HepG2 (cell line): ENCODE data around the gene AK9. TPM values are rescaled to one million over a fixed set of nuclear protein-coding genes. Genes with fewer than 3 reads are reported as not detected.

ENCODE experiments used
- CTCF ChIP-seq: sonication (generic); formaldehyde crosslinking; IDR thresholded peaks from 2 replicates; pipeline ENCODE4 v1.5.0; 2020; ENCODE audit warnings: mild to moderate bottlenecking, missing genetic modification reagents, moderate library complexity
- ELF4 ChIP-seq: sonication (generic); formaldehyde crosslinking; IDR thresholded peaks from 2 replicates; pipeline ENCODE4 v1.5.0; 2020; ENCODE audit warnings: missing genetic modification reagents, mild to moderate bottlenecking, moderate library complexity, borderline replicate concordance
- GATA4 ChIP-seq: sonication (generic); IDR thresholded peaks from 2 replicates; pipeline ENCODE4 v1.6.1; 2016; ENCODE audit warnings: antibody characterized with exemption, low read depth, borderline replicate concordance
- MAFG ChIP-seq: sonication (generic); formaldehyde crosslinking; IDR thresholded peaks from 2 replicates; pipeline ENCODE4 v1.5.1; 2020; ENCODE audit warnings: mild to moderate bottlenecking, missing genetic modification reagents
- MYC ChIP-seq: sonication (generic); formaldehyde crosslinking; IDR thresholded peaks from 2 replicates; pipeline ENCODE4 v1.9.0; 2021; ENCODE audit warnings: missing genetic modification reagents, borderline replicate concordance
- PHF21A ChIP-seq: sonication (generic); formaldehyde crosslinking; IDR thresholded peaks from 2 replicates; pipeline ENCODE4 v1.5.0; 2020; ENCODE audit warnings: mild to moderate bottlenecking, missing genetic modification reagents
- POLR2AphosphoS5 ChIP-seq: IDR thresholded peaks from 2 replicates; pipeline ENCODE4 v1.6.1; 2012; ENCODE audit warnings: low read depth, low read length
- PTBP1 ChIP-seq: fragments of 200-400 bp; formaldehyde crosslinking; IDR thresholded peaks from 2 replicates; pipeline ENCODE4 v1.6.1; 2018; ENCODE audit warnings: low read length, low read depth; ENCODE audit not compliant: poor library complexity, severe bottlenecking
- REPIN1 ChIP-seq: sonication (generic); formaldehyde crosslinking; IDR thresholded peaks from 2 replicates; pipeline ENCODE4 v1.8.0; 2022; ENCODE audit warnings: missing genetic modification reagents, low read depth, mild to moderate bottlenecking, borderline replicate concordance
- SRSF4 ChIP-seq: fragments of 200-400 bp; formaldehyde crosslinking; IDR thresholded peaks from one replicate; pipeline ENCODE4 v1.6.1; 2018; ENCODE audit warnings: mild to moderate bottlenecking, low read depth, low read length, moderate library complexity; ENCODE audit not compliant: poor library complexity, severe bottlenecking
- SYNCRIP ChIP-seq: fragments of 200-400 bp; formaldehyde crosslinking; IDR thresholded peaks from 2 replicates; pipeline ENCODE4 v1.6.1; 2018; ENCODE audit warnings: mild to moderate bottlenecking, low read depth, low read length; ENCODE audit not compliant: insufficient read depth
- ZSCAN9 ChIP-seq: IDR thresholded peaks from 2 replicates; pipeline ENCODE4 v1.6.1; 2016; ENCODE audit warnings: borderline replicate concordance
- polyA plus RNA-seq, 8 experiments: library from polyadenylated mRNA; depleted of rRNA in 3 of 8; stranded (reverse) in 7 of 8; unstranded in 1 of 8; fragments of >200 nt; fragmentation: Illumina TruSeq in 4 of 8; extraction: Trizol in 4 of 8; gene quantifications; 2 replicates each; pipeline versions ENCODE4 v1.2.1 to v1.2.3, GENCODE V29; 2011 to 2016; ENCODE audit warnings: low read depth in 4 of 8, missing spikeins in 1 of 8, mixed read lengths in 1 of 8; ENCODE audit not compliant: insufficient read depth in 1 of 8
- total RNA-seq, 5 experiments: library from RNA; depleted of rRNA; stranded (reverse); fragments of >200 nt; fragmentation: Illumina TruSeq; extraction: Trizol; gene quantifications; 2 replicates each; pipeline ENCODE4 v1.2.3, GENCODE V29; 2016; ENCODE audit warnings: low read depth in 1 of 5
- TF ChIP-seq, protein P1 (sequence below): sonication (generic); formaldehyde crosslinking; IDR thresholded peaks from 2 replicates; pipeline ENCODE4 v1.4.0; 2020; ENCODE audit warnings: missing genetic modification reagents, borderline replicate concordance
- TF ChIP-seq, protein P2 (sequence below): IDR thresholded peaks from 2 replicates; pipeline ENCODE4 v1.4.0; 2020; ENCODE audit warnings: mild to moderate bottlenecking, missing genetic modification reagents
- TF ChIP-seq, protein P3 (sequence below): sonication (generic); formaldehyde crosslinking; IDR thresholded peaks from 2 replicates; pipeline ENCODE4 v1.8.0; 2022; ENCODE audit warnings: missing genetic modification reagents, mild to moderate bottlenecking, moderate library complexity, borderline replicate concordance
- TF ChIP-seq, protein P4 (sequence below): sonication (generic); formaldehyde crosslinking; IDR thresholded peaks from 2 replicates; pipeline ENCODE4 v1.5.1; 2020; ENCODE audit warnings: missing genetic modification reagents, mild to moderate bottlenecking, borderline replicate concordance

Gene AK9
- total and polyA plus RNA-seq, 2 of the 13 experiments (the other 11 are each of a cell fraction or from before 2014, with no cell fraction given) = 3.2 to 4.8 TPM

DNA sequence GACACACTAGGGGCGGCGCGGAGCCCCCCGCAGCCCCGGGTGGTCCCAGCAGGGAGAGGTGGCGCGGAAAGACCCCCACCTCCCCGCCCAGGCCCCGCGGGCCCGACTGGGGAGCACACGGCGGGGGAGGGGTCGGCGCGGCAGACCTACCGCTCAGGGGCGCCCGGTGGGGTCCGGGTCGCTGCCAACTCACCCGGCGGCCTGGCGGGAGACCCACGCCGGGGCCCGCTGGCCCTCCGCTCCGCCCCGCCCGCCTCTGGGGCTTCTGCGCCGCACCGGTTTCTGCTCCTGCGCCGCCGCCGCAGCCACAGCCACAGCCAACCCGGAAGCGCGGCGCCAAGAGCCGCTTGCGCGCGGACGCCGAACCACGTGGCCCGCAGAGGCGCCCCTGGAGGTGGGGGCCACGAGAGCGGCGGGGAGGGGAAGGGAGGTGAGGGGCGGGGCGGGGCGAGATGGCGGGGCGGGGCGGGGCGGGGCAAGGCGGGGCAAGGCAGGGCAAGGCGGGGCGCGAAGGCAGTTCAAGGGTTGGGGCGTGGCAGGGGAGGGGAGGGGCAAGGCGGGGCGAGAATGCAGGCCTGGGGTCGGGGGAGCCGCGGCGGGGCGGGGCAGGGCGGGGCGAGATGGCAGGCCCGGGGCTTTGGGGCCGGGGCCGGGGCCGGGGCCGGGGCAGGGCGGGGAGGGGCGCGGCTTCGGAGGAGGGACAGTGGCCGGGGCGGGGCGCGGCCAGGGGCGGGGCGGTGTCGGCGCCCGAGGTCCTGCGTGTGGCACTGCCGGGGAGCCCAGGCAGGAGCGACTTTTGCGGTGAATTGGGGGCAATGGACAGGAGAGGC lies 207.9 kb downstream of the AK9 start, which contains the start of gene ZBTB24 (continued):
- TF ChIP-seq, protein P1, sequence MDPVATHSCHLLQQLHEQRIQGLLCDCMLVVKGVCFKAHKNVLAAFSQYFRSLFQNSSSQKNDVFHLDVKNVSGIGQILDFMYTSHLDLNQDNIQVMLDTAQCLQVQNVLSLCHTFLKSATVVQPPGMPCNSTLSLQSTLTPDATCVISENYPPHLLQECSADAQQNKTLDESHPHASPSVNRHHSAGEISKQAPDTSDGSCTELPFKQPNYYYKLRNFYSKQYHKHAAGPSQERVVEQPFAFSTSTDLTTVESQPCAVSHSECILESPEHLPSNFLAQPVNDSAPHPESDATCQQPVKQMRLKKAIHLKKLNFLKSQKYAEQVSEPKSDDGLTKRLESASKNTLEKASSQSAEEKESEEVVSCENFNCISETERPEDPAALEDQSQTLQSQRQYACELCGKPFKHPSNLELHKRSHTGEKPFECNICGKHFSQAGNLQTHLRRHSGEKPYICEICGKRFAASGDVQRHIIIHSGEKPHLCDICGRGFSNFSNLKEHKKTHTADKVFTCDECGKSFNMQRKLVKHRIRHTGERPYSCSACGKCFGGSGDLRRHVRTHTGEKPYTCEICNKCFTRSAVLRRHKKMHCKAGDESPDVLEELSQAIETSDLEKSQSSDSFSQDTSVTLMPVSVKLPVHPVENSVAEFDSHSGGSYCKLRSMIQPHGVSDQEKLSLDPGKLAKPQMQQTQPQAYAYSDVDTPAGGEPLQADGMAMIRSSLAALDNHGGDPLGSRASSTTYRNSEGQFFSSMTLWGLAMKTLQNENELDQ (CRISPR knock-in tag) = no peak
- TF ChIP-seq MYC (CRISPR knock-in tag) = peak; percentile 84; the same call in 1 of the 2 replicates
- TF ChIP-seq, protein P2, sequence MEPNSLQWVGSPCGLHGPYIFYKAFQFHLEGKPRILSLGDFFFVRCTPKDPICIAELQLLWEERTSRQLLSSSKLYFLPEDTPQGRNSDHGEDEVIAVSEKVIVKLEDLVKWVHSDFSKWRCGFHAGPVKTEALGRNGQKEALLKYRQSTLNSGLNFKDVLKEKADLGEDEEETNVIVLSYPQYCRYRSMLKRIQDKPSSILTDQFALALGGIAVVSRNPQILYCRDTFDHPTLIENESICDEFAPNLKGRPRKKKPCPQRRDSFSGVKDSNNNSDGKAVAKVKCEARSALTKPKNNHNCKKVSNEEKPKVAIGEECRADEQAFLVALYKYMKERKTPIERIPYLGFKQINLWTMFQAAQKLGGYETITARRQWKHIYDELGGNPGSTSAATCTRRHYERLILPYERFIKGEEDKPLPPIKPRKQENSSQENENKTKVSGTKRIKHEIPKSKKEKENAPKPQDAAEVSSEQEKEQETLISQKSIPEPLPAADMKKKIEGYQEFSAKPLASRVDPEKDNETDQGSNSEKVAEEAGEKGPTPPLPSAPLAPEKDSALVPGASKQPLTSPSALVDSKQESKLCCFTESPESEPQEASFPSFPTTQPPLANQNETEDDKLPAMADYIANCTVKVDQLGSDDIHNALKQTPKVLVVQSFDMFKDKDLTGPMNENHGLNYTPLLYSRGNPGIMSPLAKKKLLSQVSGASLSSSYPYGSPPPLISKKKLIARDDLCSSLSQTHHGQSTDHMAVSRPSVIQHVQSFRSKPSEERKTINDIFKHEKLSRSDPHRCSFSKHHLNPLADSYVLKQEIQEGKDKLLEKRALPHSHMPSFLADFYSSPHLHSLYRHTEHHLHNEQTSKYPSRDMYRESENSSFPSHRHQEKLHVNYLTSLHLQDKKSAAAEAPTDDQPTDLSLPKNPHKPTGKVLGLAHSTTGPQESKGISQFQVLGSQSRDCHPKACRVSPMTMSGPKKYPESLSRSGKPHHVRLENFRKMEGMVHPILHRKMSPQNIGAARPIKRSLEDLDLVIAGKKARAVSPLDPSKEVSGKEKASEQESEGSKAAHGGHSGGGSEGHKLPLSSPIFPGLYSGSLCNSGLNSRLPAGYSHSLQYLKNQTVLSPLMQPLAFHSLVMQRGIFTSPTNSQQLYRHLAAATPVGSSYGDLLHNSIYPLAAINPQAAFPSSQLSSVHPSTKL (CRISPR knock-in tag) = no peak
- TF ChIP-seq MAFG (CRISPR knock-in tag) = no peak
- no peak for TF ChIP-seq SRSF4
- 0 out of 2 replicates have a peak, but pooled peaks have one; percentile 23 for TF ChIP-seq GATA4
- no peak for TF ChIP-seq PTBP1
- TF ChIP-seq, protein P3, sequence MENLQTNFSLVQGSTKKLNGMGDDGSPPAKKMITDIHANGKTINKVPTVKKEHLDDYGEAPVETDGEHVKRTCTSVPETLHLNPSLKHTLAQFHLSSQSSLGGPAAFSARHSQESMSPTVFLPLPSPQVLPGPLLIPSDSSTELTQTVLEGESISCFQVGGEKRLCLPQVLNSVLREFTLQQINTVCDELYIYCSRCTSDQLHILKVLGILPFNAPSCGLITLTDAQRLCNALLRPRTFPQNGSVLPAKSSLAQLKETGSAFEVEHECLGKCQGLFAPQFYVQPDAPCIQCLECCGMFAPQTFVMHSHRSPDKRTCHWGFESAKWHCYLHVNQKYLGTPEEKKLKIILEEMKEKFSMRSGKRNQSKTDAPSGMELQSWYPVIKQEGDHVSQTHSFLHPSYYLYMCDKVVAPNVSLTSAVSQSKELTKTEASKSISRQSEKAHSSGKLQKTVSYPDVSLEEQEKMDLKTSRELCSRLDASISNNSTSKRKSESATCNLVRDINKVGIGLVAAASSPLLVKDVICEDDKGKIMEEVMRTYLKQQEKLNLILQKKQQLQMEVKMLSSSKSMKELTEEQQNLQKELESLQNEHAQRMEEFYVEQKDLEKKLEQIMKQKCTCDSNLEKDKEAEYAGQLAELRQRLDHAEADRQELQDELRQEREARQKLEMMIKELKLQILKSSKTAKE (CRISPR knock-in tag) = peak; percentile 50; the same call in 1 of the 2 replicates
- TF ChIP-seq PHF21A (CRISPR knock-in tag) = no peak
- TF ChIP-seq CTCF (CRISPR knock-in tag) = no peak
- 0 out of 2 replicates have a peak, but pooled peaks have one; percentile 63 for TF ChIP-seq ELF4 (CRISPR knock-in tag)
- no peak for TF ChIP-seq ZSCAN9
- TF ChIP-seq REPIN1 (CRISPR knock-in tag) = no peak
- TF ChIP-seq, protein P4, sequence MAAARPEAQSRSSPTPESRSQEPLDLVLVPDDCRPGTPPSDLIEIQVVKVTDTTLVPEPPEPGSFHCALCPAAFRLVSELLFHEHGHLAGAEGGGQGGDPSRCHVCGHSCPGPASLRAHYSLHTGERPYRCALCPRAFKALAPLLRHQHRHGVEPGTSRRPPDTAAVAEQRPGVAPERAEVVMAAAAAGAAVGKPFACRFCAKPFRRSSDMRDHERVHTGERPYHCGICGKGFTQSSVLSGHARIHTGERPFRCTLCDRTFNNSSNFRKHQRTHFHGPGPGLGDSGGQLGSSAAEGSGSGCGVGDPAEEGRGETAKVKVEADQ (CRISPR knock-in tag) = peak; percentile 82; the same call in 1 of the 2 replicates
- TF ChIP-seq SYNCRIP = no peak
- peak; percentile 34 for TF ChIP-seq POLR2AphosphoS5
